HG03558 (cell line): ENCODE results near the gene AATK.
"Not testable (repeated sequence)": the region's sequence is repeated elsewhere in the genome, so short reads cannot be mapped to it uniquely, and the experiment has no call there.

Experiments
- ATAC-seq: cut with Tn5 transposase; IDR thresholded peaks from one replicate; pipeline ENCODE4 v1.9.1; 2021; ENCODE audit warnings: moderate number of reproducible peaks; ENCODE audit not compliant: unreplicated experiment; ENCODE audit errors: extremely low read depth

Gene AATK

DNA sequence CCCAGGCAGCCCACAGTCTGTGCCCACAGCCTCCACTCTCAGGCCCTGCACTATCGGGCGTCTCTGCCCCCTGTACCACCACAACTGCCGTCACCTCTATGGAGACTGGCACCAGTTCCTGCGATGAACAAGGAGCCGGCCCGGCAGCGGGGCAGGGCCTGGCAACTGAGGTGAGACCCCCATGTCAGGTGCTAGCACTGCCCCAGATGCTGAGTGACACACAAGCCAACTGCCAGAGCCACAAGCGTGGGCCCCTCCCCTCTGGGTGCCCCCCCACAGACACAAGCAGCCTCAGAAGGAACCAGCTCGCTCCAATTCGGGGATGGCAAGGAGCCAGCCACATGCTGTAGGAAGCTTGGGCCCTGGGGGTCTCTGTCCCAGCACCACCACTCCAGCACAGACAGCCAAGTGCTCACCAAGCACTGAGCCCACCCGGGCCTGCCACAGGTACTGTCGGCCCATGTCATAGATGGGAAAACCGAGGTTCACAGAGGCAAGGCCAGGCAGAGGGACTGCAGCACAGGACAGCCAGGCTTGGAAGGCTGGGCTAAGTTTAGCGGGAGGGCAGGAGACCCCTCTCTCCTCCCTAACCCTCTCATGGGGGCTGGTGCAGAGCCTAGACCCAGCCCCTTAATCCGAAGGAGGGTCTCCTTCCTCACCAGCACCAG is 2.2 kb downstream of the AATK start:
- ATAC-seq = no peak

GRCh38 chr17:81163051-81163695 is 2.8 kb downstream of the AATK start:
- no peak for ATAC-seq

- no peak for ATAC-seq
Measured at GRCh38 chr17:81162491-81162890, 3.5 kb downstream of the AATK start.

- ATAC-seq = no peak
Measured at GRCh38 chr17:81161972-81162371, 4.0 kb downstream of the AATK start.

- no peak for ATAC-seq
Measured at GRCh38 chr17:81161536-81161935, 4.5 kb downstream of the AATK start.

- ATAC-seq = no peak
Measured at GRCh38 chr17:81160747-81161453, 5.1 kb downstream of the AATK start.

DNA sequence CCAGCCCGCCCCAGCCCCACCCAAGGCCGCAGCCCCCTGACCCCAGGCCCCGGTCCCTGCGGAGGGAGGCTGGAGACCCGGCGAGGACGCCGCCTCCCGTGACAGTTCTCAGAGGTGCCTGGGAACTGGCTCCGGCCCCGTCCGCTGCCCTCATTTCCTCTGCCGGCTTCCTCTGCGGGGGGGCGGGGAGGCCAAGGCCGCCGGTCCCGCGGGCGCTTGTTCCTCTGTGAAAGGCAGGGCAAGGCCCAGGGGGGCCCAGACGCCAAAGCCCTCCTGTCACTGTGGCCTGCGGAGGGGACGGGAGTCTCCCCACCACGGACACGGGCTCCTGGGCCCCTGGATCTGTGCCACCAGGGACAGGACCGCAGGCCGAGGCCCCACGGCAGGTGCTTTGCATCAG is 5.7 kb downstream of the AATK start:
- ATAC-seq = no peak

DNA sequence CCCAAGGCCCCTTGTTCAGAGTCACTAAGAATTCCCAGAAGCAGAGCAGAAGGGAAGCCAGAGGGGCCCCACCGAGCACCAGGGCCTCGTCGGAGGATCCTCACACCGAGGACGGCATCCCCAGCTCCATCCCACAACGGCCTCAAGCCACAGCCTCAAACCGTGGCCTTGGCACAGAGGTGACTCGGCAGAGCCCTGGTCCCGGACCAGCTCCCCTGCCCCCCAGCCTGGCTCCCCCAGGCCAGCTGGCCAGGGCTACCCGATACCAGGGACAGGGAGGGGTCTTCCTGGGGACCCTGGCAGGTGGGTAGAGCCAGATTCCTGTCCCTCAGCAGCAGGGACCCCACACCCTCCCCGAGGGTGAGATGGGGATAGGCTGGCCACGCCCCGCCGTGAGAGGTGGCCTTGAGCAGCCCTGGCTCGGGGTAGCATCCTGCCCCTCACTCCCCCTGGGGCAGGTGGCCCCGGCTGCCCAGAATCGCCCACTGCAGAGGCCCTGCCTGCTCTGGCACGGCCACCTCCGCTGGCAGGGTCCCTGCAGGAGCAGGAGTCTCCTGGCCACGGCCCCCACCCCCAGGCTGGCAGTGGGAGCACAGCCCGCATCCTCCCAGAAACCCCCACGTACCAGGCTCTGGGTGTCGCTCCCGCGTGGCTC is 6.3 kb downstream of the AATK start:
- no peak for ATAC-seq

GRCh38 chr17:81158688-81159590 is 7.1 kb downstream of the AATK start:
- no peak for ATAC-seq

- ATAC-seq = no peak
Measured at GRCh38 chr17:81157848-81158687, 8.0 kb downstream of the AATK start.

- no peak for ATAC-seq
Measured at GRCh38 chr17:81156866-81157805, 8.9 kb downstream of the AATK start.

- no peak for ATAC-seq
Measured at GRCh38 chr17:81154961-81155360, 11.1 kb downstream of the AATK start.

GRCh38 chr17:81154016-81154415 is 12.0 kb downstream of the AATK start:
- ATAC-seq = not testable (repeated sequence)

DNA sequence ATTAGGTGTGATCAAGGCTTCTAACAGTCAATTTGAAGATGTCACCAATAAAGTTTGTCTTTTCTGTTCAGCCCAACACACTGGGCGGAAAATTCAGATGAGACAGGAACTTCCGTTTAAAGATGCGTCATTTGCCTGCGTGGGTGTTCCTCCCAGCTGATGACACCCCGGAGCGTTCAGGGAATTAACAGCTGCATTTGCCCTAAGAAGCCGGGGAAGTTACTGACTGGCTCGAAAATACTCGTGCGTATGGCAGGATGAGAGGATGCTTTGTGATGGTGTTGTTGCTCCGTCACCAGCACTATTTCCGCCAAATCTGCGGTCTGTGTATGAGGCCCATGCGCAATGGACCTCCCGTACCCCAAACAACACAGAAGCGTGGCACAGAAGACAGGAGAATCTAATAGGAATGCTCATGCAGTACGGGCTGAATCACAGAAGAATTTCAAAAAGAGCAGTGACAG is 12.6 kb downstream of the AATK start:
- ATAC-seq = no peak

DNA sequence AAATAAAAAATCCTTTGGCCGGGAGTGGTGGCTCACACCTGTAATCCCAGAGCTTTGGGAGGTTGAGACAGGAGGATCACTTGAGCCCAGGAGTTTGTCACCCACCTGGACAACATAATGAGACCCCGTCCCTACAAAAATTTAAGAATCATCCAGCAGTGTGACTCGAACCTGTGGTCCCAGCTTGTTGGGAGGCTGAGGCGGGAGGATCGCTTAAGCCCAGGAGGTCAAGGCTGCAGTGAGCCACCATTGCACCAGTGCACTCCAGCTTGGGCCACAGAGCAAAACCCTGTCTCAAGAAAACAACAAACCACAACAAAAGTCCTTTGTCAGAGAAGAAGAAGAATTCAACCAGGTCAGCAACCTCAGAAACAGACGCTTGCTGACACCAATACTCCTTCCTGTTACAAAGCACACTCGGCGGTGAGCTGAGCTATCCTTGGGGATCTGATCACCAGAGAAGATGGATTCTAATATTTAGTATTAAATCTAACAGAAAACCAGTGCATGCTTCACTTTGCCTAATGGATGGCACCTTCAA is 13.7 kb downstream of the AATK start:
- ATAC-seq = no peak

DNA sequence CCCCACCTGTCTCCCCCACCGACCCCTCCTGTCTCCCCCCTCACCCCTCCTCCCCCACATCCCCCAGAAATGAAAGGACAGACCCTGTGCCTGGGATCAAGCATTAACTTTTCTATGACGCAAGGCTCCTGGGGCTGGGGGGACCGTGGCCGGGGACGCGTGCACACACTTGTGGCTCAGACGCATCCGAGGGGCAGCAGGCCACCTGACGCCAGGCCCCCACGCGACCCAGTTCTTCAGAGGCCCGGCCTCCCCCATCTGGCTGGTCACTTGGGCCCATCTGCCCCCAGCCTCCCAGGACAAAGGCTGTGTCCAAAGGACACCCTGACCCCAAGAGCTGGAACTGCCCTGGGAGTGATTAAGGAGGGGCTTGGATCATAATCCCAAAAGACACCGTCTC is 14.7 kb downstream of the AATK start:
- ATAC-seq = no peak

GRCh38 chr17:81150377-81151077 is 15.5 kb downstream of the AATK start:
- ATAC-seq = no peak
